ENCODE data around the gene MXD4.
A peak's percentile ranks its signal among the peaks of the same experiment; 100 is the strongest.
"Not testable (repeated sequence)": the region's sequence is repeated elsewhere in the genome, so short reads cannot be mapped to it uniquely, and the experiment has no call there.

MXD4 gene

GRCh38 chr4:2291705-2292645, 30.1 kb upstream of the MXD4 start:
- no peak for DNase-seq

- DNase-seq, result peak; percentile 30
Observed at GRCh38 chr4:2290974-2291704, 29.2 kb upstream of the MXD4 start.

DNA sequence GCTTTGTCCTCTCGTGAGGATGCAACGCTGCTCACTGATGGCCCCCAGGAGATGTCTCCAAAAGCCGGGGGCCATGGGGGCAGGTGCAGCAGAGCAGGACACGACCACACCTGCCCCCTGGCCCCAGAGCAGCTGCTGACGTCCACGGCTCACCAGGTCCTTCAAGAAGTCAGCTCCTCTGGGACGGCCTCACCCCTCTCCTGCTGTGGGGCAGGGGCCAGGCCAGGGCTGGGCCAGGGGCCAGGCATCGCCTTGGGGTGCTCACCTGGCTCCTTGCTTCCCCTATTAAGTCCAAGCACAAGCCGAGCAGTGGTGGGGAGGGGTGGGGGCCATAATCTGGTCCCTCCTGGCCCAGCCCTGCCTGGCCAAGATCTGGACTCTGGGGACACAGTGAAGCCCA, 28.6 kb upstream of the MXD4 start:
- DNase-seq, result no peak

DNA sequence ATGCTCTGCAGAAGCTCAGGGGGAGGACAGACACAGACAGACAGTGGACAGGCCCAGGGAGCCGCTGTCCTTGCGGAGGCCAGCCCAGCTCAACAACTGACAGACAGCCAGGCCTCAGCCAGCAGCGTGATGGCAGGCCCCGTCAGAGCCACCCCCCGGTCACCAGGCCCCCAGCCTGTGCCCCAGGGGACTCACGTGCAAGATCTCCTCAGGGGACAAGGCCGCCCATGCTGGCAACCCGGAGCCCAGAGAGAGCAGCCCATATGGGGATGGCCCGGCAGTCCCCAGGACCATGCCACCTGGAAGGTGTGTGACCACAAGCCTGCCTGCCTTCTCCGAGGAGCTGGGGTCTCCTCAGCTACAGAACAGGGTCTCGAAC, 28.0 kb upstream of the MXD4 start:
- DNase-seq, result no peak

GRCh38 chr4:2289311-2289954, 27.5 kb upstream of the MXD4 start:
- DNase-seq, result no peak

- DNase-seq, result no peak
Observed at GRCh38 chr4:2288051-2288541, 26.2 kb upstream of the MXD4 start.

- DNase-seq, result no peak
Observed at GRCh38 chr4:2287594-2287915, 25.6 kb upstream of the MXD4 start.

- no peak for DNase-seq
Observed at GRCh38 chr4:2286904-2287593, 25.1 kb upstream of the MXD4 start.

DNA sequence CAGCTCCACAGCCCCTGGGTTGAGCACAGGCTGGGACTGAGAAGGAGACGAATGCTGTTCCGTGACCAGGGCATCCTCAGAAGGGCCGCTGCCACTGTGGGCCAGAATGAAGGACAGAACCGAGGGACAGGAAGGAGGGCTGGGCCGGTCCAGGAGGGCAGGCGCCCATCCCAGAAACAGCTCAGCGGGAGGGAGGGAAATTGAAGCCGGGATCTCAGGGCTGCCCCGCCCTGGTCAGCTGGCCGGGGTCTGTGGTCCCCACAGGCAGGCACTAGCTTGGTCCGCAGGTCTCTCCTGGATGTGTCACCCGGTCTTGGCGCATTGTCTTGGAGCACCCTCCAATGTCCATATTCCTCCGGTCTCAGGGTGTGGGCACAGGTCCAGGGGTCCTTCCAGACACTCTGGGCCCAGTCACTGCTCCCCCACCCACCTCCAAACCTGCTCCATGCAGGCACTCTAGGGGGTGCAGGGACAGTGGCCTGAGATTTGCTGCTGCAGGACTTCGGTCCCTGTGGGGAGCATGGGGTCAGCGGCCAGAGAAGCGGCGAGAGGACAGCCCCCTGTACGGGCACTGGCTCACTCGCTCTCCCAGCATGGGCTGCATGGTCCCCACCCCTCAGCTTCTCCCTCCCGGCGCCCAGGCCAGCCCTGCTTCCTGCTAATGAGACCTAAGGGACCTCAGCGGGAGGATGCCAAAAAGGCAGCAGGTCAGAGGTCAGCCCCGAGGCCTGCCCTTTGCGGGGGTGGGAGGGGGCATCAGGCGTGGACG, 23.9 kb upstream of the MXD4 start:
- no peak for DNase-seq

- DNase-seq, result no peak
Observed at GRCh38 chr4:2284934-2285612, 23.2 kb upstream of the MXD4 start.

GRCh38 chr4:2284161-2284933, 22.4 kb upstream of the MXD4 start:
- no peak for DNase-seq

- DNase-seq, result no peak
Observed at GRCh38 chr4:2283199-2283711, 21.3 kb upstream of the MXD4 start.

DNA sequence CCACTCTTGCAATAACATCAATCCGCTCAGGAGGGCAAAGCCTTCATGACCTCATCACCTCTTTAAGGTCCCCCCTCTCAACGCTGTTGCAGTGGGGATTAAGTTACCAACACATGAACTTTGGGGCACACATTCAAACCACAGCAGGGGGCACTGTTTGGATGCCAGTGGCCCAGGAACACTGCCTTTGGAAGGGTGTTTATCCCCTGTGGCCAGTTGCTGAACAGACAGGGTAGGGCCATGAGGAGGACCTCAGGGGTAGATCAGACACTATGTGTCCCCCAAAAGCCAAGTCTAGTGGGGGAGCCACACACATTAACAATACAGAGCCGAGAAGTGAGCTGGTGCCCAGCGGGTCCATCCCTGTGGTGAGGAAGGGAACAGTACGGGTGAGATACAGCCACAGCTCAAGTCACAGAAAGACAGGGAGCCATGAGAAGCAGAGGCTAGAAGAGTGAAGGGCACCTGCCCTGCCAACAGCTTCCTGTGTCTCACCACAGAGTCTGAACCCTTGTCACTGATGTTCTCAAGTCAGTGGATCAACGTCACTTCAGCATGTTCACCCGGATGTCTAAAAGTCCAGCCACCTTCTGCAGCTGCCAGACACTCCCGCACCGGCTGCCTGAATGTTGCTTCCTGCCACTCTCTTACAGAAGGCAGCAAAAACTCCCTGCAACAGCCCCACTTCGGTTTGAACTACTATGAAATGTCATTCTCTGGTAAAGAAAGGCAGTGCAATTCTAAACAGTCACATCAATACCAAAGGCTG, 19.9 kb upstream of the MXD4 start:
- peak; percentile 44 for DNase-seq

- DNase-seq, result no peak
Observed at GRCh38 chr4:2280531-2281300, 18.8 kb upstream of the MXD4 start.

DNA sequence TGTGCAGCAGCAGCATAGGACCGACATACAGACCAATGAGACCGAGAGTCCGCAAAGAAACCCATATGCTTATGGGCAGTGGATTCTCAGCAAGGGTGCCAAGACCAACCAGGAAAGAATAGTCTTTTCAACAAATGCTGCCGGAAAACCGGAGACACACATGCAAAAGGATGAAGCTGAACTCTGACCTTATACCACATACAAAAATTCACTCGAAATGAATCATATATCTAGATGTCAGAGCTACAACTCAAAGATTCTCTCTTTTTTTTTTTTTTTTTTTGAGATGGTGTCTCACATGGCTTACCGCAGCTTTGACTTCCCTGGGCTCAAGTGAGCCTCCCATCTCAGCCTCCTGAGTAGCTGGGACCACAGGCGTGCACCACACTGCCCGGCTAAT, 16.0 kb upstream of the MXD4 start:
- DNase-seq, result no peak

GRCh38 chr4:2276581-2277325, 14.8 kb upstream of the MXD4 start:
- no peak for DNase-seq

GRCh38 chr4:2275546-2276251, 13.8 kb upstream of the MXD4 start:
- DNase-seq, result no peak

DNA sequence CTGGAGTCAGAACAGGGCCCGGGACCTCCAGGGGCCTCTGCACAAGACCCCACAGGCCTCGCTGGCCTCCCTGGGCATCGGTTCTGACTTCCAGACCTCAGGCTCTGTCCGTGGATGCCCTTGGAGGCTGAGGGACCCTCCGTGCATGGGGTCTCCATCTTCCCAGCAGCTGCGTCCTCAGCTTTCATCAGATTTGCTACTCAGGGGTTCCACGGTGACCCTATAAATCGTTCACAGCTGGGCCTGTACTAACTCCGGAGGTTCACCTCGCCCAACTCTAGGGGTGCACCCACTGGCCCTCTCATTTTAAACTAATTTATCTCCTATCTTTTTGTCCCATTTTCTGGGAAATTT, 13.1 kb upstream of the MXD4 start:
- not testable (repeated sequence) for DNase-seq
